Keratinocyte (primary cell): Measurements from ENCODE around the gene POLD1.
"Not testable (repeated sequence)": the region's sequence is repeated elsewhere in the genome, so short reads cannot be mapped to it uniquely, and the experiment has no call there.

Experiments
- CTCF ChIP-seq, 3 experiments: IDR thresholded peaks in 1 of 3; conservative IDR thresholded peaks in 1 of 3; optimal IDR thresholded peaks in 1 of 3; 2 replicates in 2 of 3; 3 replicates in 1 of 3; pipeline versions ENCODE3 to v1.5.1; 2011; ENCODE audit warnings: low read length in 3 of 3, mild to moderate bottlenecking in 3 of 3, moderate library complexity in 2 of 3, control low read depth in 1 of 3, inconsistent platforms in 1 of 3; ENCODE audit not compliant: insufficient read depth in 2 of 3; ENCODE audit errors: extremely low read depth in 1 of 3
- EZH2 ChIP-seq: IDR thresholded peaks from one replicate; pipeline ENCODE4 v1.6.1; 2012; ENCODE audit warnings: inconsistent platforms, mild to moderate bottlenecking, low read length, moderate library complexity

DNA sequence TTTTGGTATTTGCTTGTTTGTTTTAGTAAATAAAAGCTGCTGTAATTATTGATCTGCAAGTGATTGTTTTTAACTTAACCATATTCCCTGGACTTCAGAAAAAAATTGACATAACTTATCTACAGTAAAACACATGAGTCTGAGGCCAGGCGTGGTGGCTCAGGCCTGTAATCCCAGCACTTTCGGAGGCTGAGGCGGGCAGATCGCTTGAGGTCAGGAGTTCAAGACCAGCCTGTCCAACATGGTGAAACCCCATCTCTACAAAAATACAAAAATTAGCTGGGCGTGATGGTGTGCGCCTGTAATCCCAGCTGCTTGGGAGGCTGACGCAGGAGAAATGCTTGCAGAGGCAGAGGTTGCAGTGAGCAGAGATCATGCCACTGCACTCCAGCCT lies 30.7 kb upstream of the POLD1 start:
- not testable (repeated sequence) for TF ChIP-seq CTCF (optimal IDR thresholded peaks at IDR 0.05 in 1 of 3, IDR thresholded peaks at IDR 0.05 in 1 of 3, conservative IDR thresholded peaks at IDR 0.05 in 1 of 3; ENCODE audit: extremely low read depth in 1 of 3, insufficient read depth in 2 of 3, low read length in 3 of 3); EZH2
